ENCODE data around the gene HAPLN3.

DNA sequence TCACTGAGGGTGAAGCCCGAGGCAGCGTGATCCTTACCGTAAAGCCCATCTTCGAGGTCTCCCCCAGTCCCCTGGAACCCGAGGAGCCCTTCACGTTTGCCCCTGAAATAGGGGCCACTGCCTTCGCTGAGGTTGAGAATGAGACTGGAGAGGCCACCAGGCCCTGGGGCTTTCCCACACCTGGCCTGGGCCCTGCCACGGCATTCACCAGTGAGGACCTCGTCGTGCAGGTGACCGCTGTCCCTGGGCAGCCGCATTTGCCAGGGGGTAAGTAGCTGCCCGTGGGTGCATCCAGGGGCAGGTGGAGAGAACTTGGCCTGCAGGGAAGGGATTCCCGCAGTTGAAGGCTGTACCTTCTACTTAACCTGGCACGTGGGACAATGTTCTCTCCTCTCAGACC, 49.7 kb downstream of the HAPLN3 start:
- TF ChIP-seq CTCF (IDR thresholded peaks at IDR 0.05), result no peak
- no peak for TF ChIP-seq POLR2A (IDR thresholded peaks at IDR 0.05)
